ENCODE measurements around the gene CYB561D2.

The CYB561D2 gene

DNA sequence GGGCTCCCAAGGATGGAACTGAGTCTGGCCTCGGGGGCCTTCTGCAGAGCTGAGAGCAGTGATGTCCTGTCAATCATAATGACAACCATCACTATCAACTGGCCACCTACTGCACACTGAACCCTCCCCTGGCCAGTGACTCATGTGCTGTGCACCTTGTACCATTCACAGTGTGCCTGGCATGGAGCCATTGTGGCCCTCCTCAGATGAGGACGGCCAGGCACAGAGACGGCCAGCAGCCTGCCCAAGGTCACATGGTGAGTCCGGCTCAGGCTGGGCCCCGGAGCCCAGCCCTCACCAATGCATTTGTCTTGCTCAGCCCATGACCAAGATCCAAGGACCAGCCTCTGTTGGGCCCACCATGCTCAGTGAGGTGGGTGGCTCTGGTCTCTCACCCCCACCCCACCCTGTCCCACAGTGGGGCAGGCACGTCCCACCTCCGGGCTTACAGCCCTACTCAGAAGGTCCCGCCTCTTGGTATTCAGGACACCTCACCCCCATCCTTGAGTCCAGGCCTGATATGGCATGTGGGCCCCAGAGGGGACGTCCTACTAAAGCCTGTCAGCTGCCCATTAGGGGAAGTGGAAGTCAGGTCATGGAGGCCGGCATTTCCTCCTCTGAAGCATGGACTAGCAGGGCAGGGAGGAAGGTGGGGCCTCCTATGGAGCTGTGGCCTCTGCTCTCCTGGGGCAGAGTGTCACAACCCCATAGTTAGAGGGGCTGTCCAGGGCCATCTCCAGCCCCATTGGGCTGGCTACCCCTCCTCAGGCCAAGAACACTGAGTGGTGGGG is 44.6 kb downstream of the CYB561D2 start:
- DNase-seq, result no peak

GRCh38 chr3:50396502-50396901 is 45.8 kb downstream of the CYB561D2 start:
- no peak for DNase-seq

- no peak for DNase-seq
Measured at GRCh38 chr3:50401978-50402595, 51.4 kb downstream of the CYB561D2 start.
